Colonic mucosa (tissue), 4 donors: ENCODE data around the gene GLB1L2. TPM values are rescaled to one million over a fixed set of nuclear protein-coding genes. Genes with fewer than 3 reads are reported as not detected.

ENCODE experiments used
- DNase-seq: peaks from one replicate; pipeline ENCODE4 v3.0.0-alpha.2; 2020
- H3K27ac ChIP-seq: fragments of 200-600 bp; one replicate; pipeline ENCODE4 v1.8.0; 2021
- H3K27me3 ChIP-seq: fragments of 200-600 bp; one replicate; pipeline ENCODE4 v1.8.0; 2021
- H3K36me3 ChIP-seq: fragments of 200-600 bp; one replicate; pipeline ENCODE4 v1.8.0; 2021
- H3K4me1 ChIP-seq: fragments of 200-600 bp; one replicate; pipeline ENCODE4 v1.8.0; 2021; ENCODE audit warnings: mild to moderate bottlenecking
- H3K4me3 ChIP-seq: fragments of 200-600 bp; one replicate; pipeline ENCODE4 v1.8.0; 2021
- H3K9ac ChIP-seq, 2 donors: one replicate each; pipeline ENCODE4 v1.7.0; 2013; ENCODE audit warnings: control low read depth in 2 of 2, low read depth in 2 of 2, low read length in 2 of 2
- H3K9me3 ChIP-seq: fragments of 200-600 bp; one replicate; pipeline ENCODE4 v1.8.0; 2021
- CTCF ChIP-seq: fragments of 200-600 bp; IDR thresholded peaks from one replicate; pipeline ENCODE4 v1.8.0; 2022; ENCODE audit warnings: antibody characterized with exemption, mild to moderate bottlenecking
- intact Hi-C: fragments of 100-400 bp; cut with DNase I; formaldehyde crosslinking; loops from one replicate; pipeline ENCODE4 v1.14.1; 2022
- total RNA-seq, 2 donors: library from RNA; stranded (reverse); fragmentation: NEBNext Ultra II Directional in 1 of 2; extraction: Animal tissue kit (Norgen Biotek cat#: 25700) in 1 of 2; gene quantifications; one replicate each; pipeline ENCODE4 v1.2.1, GENCODE V29; 2021
- donor health status: healthy.
- donor health status: DM: no; HTN: no; CAD: no.
- donor health status: DM: no; HTN: no; CAD: no.

The GLB1L2 gene
- total RNA-seq, 2 donors from 2014 or later, result 27.2 to 31.3 TPM

DNA sequence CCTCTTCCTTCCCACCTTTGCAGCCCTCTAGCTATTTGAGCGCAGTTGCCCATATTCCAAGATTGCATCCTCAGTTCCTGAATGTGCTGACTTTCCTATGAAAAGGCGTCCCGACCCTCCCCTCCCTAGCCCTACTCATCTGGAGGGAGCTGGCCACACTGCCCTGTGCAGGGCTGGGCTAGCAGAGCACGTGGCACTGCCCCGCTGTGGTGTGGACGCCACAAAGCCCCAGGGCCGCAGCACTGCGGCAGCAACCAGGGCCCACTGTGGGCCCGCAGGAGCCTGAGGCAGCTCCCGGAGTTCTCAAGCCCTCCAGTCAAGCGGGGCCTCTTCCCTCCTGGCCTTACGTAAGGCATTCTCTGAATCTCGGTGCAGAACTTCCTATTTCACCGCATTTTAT, 52.6 kb downstream of the GLB1L2 start:
- TF ChIP-seq CTCF, result no peak
- intact Hi-C loops, result no loop called here
- H3K9ac ChIP-seq, result no peak overlapping the region
- H3K36me3 ChIP-seq, result no peaks in the 10 kb centered on the region
- no peaks in the 10 kb centered on the region for H3K27me3 ChIP-seq
- H3K9me3 ChIP-seq, result no peaks in the 10 kb centered on the region
- H3K4me1 ChIP-seq, result no peaks in the 10 kb centered on the region
- DNase-seq, result no peak
- no peak overlapping the region for H3K4me3 ChIP-seq
- no peak overlapping the region for H3K27ac ChIP-seq

DNA sequence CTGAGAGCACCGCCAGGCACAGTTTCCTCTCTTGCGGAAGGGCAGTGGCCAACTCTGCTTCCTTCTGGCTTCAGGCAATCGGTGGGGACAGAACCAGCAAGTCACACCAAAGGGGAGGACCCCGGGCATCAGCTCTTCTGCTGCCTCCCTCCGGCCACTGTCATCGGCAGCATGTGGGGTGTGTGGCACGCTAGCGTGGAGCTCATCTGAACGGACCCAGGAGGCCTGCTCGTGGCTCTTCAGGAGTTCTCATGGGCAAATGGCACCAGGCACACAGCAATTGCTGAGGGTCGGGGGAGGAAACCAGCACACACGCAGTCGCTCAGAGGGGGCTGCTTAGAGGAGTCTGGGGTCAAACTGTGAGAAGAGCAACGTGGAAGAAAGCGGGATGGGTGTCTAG, 53.4 kb downstream of the GLB1L2 start:
- no peaks in the 10 kb centered on the region for H3K36me3 ChIP-seq
- no peak for TF ChIP-seq CTCF
- H3K27ac ChIP-seq, result no peak overlapping the region
- no peak overlapping the region for H3K4me3 ChIP-seq
- no peak overlapping the region for H3K9ac ChIP-seq
- no peaks in the 10 kb centered on the region for H3K27me3 ChIP-seq
- no peaks in the 10 kb centered on the region for H3K9me3 ChIP-seq
- intact Hi-C loops, result no loop called here
- H3K4me1 ChIP-seq, result no peaks in the 10 kb centered on the region
- DNase-seq, result no peak

- intact Hi-C loops, result no loop called here
- TF ChIP-seq CTCF, result no peak
- no peaks in the 10 kb centered on the region for H3K27me3 ChIP-seq
Measured at GRCh38 chr11:134385774-134386565, 54.2 kb downstream of the GLB1L2 start.

GRCh38 chr11:134386945-134387344, 55.2 kb downstream of the GLB1L2 start:
- Histone ChIP-seq H3K4me3 (no peak overlapping the region), H3K27ac (no peak overlapping the region), H3K36me3 (no peaks in the 10 kb centered on the region), H3K27me3 (no peaks in the 10 kb centered on the region), H3K9ac (no peak overlapping the region), H3K9me3 (no peaks in the 10 kb centered on the region), H3K4me1 (no peaks in the 10 kb centered on the region)
- DNase-seq, result no peak
- TF ChIP-seq CTCF, result no peak
- intact Hi-C loops, result no loop called here

More at GRCh38 chr11:134385774-134386565, 54.2 kb downstream of the GLB1L2 start:
- no peaks in the 10 kb centered on the region for H3K9me3 ChIP-seq
- DNase-seq, result no peak
- H3K4me3 ChIP-seq, result no peak overlapping the region
- no peaks in the 10 kb centered on the region for H3K4me1 ChIP-seq
- H3K36me3 ChIP-seq, result no peaks in the 10 kb centered on the region
- no peak overlapping the region for H3K9ac ChIP-seq
- H3K27ac ChIP-seq, result no peak overlapping the region

DNA sequence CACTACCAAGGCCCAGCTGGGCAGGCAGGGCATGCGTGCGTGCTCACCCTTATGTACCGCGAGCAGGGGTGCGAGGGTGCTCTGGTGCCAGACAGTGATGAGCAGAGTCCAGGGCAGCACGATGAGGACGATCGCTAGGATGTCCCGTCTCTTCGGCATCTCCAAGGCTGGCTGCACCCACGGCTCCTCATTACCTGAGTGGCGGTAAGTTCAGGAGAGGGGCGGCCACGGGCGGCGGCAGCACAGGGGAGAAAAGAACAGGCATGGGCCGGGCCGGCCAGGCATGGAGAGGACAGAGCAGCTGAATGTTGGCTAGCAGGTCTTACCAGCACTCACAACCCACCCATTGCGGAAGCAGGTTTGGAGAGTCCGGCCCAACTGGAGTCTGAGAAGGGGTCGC, 55.7 kb downstream of the GLB1L2 start:
- intact Hi-C loops, result no loop called here
- Histone ChIP-seq H3K27ac (no peak overlapping the region), H3K36me3 (no peaks in the 10 kb centered on the region), H3K9me3 (no peaks in the 10 kb centered on the region), H3K4me1 (no peaks in the 10 kb centered on the region), H3K4me3 (no peak overlapping the region), H3K27me3 (no peaks in the 10 kb centered on the region), H3K9ac (no peak overlapping the region)
- TF ChIP-seq CTCF, result no peak
- no peak for DNase-seq
